GM12872 (cell line): ENCODE data around the gene NPRL2.

Experiments used
- CTCF ChIP-seq: IDR thresholded peaks from 3 replicates; pipeline ENCODE4 v1.5.1; 2011; ENCODE audit warnings: low read depth, mild to moderate bottlenecking, low read length, moderate library complexity; ENCODE audit not compliant: insufficient read depth

The NPRL2 gene

GRCh38 chr3:50353245-50354004, 2.9 kb upstream of the NPRL2 start:
- TF ChIP-seq CTCF: no peak

GRCh38 chr3:50352781-50353180, 2.2 kb upstream of the NPRL2 start:
- peak; percentile 31; the same call in 2 of the 3 replicates for TF ChIP-seq CTCF

- TF ChIP-seq CTCF: no peak
Measured at GRCh38 chr3:50351323-50351697, 735 bp upstream of the NPRL2 start.

DNA sequence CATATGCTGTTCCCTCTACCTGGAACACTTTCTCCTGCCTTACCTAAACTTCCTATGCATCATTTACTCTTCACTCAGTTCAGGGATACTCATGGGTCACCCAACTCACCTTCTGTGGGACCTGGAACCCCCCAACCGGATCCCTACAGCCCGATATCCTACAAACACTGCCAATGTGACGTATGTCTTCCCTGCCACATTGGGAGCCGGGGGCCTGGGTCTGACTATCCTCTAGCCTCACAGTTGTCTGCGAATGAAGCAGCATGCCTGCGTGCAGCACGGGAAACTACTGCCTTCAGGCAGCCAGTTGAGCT, 405 bp downstream of the NPRL2 start:
- no peak for TF ChIP-seq CTCF

DNA sequence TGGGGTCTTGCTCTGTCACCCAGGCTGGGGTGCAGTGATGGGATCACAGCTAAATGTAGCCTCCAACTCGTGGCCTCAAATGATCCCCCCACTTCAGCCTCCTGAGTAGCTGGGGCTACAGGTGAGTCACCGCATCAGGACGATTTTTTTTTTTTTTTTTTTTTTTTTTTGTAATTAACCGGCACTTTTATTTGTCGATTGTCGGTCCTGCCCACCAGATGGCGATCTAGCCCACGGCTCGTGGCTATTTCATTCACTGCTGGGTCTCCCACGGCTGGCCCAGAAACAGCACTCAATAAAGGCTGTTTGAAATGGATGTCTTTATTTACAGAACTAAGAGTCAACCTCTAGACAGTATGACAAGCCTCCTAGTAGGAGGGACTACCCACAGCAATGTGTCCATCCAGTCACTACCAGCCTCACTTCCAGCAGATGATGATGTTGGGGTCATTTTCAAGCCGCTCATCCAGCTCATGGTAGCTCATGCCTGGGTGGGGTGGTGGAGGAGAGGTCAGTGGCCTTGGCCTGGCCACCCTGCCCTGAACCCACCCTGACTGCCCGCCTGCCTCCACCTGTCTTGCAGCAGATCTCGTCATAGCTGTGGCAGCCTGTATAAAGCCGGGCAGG, 3.3 kb downstream of the NPRL2 start:
- TF ChIP-seq CTCF: peak; percentile 66

DNA sequence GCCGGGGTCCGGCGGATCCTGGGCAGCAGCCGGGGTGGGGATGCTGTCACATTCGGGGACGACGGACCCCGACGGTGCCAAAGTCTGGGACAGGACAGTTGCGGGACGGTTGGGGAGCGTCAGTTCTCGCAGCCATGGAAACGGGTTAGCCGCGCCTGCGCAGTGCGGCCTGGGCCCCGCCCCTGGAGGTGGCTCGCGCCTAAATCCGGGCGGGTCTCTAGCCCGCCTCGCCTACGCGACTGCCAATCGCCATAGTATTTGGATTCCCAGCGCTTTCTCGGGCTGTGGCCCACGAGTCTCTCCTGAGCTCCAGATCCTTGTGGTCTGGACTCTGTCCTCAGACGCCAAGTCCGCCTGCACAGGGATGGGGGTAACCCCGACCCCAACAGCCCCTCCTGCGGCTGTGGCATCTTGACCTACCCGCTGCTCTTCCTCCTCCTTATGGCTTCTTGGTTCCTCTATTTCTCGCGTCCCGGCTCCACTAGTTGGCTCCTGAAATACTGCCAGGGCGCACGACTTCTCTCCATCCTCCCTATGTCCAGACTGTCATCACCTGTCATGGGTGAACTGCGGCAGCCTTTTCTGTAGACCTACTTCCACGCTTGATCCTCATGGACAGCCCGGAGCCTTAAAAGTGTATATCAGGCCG, 4.9 kb downstream of the NPRL2 start, which contains the start of gene ZMYND10:
ZMYND10 (minus strand) TSS at position 147 of the 649 bp plus-strand sequence. CDS start 153 bp downstream, outside the sequence.
- TF ChIP-seq CTCF: no peak

- no peak for TF ChIP-seq CTCF
Measured at GRCh38 chr3:50345008-50345407, 5.6 kb downstream of the NPRL2 start.
